A549 (cell line): Measurements from ENCODE around the gene KCNQ1OT1. TPM values are rescaled to one million over a fixed set of nuclear protein-coding genes. Genes with fewer than 3 reads are reported as not detected.
"Not testable (repeated sequence)": the region's sequence is repeated elsewhere in the genome, so short reads cannot be mapped to it uniquely, and the experiment has no call there.

ENCODE experiments used
- ATAC-seq, 2 experiments: fragments of 200-7000 bp in 1 of 2; fragments of >200 bp in 1 of 2; cut with Nextera tagmentation in 1 of 2; cut with Tn5 transposase in 1 of 2; 3 replicates each; pipeline versions ENCODE4 v1.8.0 to v1.9.1; 2018 to 2020; ENCODE audit warnings: mild to moderate bottlenecking in 1 of 2, moderate library complexity in 1 of 2
- CTCF ChIA-PET: fragments of 300-600 bp; sonication (Branson Sonifier 250); formaldehyde crosslinking; extraction: SDS; loops from one replicate; lab custom pipeline; 2021; ENCODE audit warnings: antibody characterized with exemption, inconsistent platforms; lab: Yijun Ruan, JAX
- POLR2A ChIA-PET: fragments of 350-600 bp; formaldehyde crosslinking; extraction: SDS; loops from one replicate; lab custom pipeline; 2021; ENCODE audit warnings: antibody characterized with exemption, inconsistent platforms; lab: Yijun Ruan, JAX
- DNase-seq, 2 experiments: peaks; one replicate each; pipeline versions ENCODE4 v3.0.0 to v3.0.0-alpha.2; 2011 to 2016; ENCODE audit warnings: low read depth in 1 of 2, low spot score in 1 of 2
- FAIRE-seq: peaks from 2 replicates; lab custom pipeline; 2011; peaks lifted over from hg19 to GRCh38; lab: Jason Lieb, UNC
- H3K27ac ChIP-seq, 2 experiments: fragments of >200 bp; sonication (Bioruptor Twin); formaldehyde crosslinking; 3 replicates each; pipeline ENCODE4 v1.5.1; 2016 to 2017
- H3K4me1 ChIP-seq: fragments of >200 bp; sonication (Bioruptor Twin); formaldehyde crosslinking; 3 replicates; pipeline ENCODE4 v1.6.1; 2016
- H3K4me2 ChIP-seq: fragments of >200 bp; sonication (Bioruptor Twin); formaldehyde crosslinking; 3 replicates; pipeline ENCODE4 v1.6.1; 2016
- H3K4me3 ChIP-seq: fragments of >200 bp; sonication (Bioruptor Twin); formaldehyde crosslinking; 3 replicates; pipeline ENCODE4 v1.5.1; 2016
- H3K9me3 ChIP-seq: fragments of >200 bp; sonication (Bioruptor Twin); formaldehyde crosslinking; 3 replicates; pipeline ENCODE4 v1.6.1; 2016
- ATOH8 ChIP-seq: fragments of 250-450 bp; sonication (Bioruptor Pico); IDR thresholded peaks from 2 replicates; pipeline ENCODE4 v1.5.0; 2020; ENCODE audit warnings: low read depth, mild to moderate bottlenecking, moderate library complexity
- CBX8 ChIP-seq: fragments of 200-600 bp; sonication (generic); IDR thresholded peaks from 2 replicates; pipeline ENCODE4 v1.6.1; 2016
- EHF ChIP-seq: fragments of 250-450 bp; sonication (Bioruptor Pico); IDR thresholded peaks from 2 replicates; pipeline ENCODE4 v1.5.0; 2020; ENCODE audit warnings: mild to moderate bottlenecking
- HMGXB4 ChIP-seq: fragments of 250-450 bp; sonication (Bioruptor Pico); IDR thresholded peaks from 2 replicates; pipeline ENCODE4 v1.5.0; 2021; ENCODE audit warnings: mild to moderate bottlenecking, moderate library complexity, borderline replicate concordance
- HOXB13 ChIP-seq: fragments of 250-450 bp; sonication (Bioruptor Pico); IDR thresholded peaks from 2 replicates; pipeline ENCODE4 v1.5.0; 2020; ENCODE audit warnings: low read depth, mild to moderate bottlenecking, moderate library complexity
- HOXB5 ChIP-seq: fragments of 250-450 bp; sonication (Bioruptor Pico); IDR thresholded peaks from 2 replicates; pipeline ENCODE4 v1.5.0; 2020; ENCODE audit warnings: mild to moderate bottlenecking, moderate library complexity
- JUN ChIP-seq, 2 experiments: fragments of >200 bp; sonication (Bioruptor Twin); formaldehyde crosslinking; IDR thresholded peaks; 2 replicates in 1 of 2; 3 replicates in 1 of 2; pipeline ENCODE4 v1.6.1; 2016 to 2017
- MAX ChIP-seq: IDR thresholded peaks from 2 replicates; pipeline ENCODE4 v1.6.1; 2012
- PBX3 ChIP-seq: IDR thresholded peaks from 2 replicates; pipeline ENCODE4 v1.6.1; 2012
- POLR2A ChIP-seq: IDR thresholded peaks from 2 replicates; pipeline ENCODE4 v1.6.1; 2012; ENCODE audit warnings: mild to moderate bottlenecking, low read length
- RARB ChIP-seq: fragments of 250-450 bp; sonication (Bioruptor Pico); IDR thresholded peaks from 2 replicates; pipeline ENCODE4 v1.8.0; 2021; ENCODE audit warnings: mild to moderate bottlenecking, moderate library complexity
- SMC3 ChIP-seq: fragments of >200 bp; sonication (Bioruptor Twin); formaldehyde crosslinking; IDR thresholded peaks from 3 replicates; pipeline ENCODE4 v1.6.1; 2018; ENCODE audit warnings: inconsistent platforms
- SREBF2 ChIP-seq: fragments of 450-650 bp; IDR thresholded peaks from 2 replicates; pipeline ENCODE4 v1.6.1; 2014; ENCODE audit warnings: mild to moderate bottlenecking, moderate library complexity
- ZC3H11A ChIP-seq: fragments of 450-650 bp; IDR thresholded peaks from 2 replicates; pipeline ENCODE4 v1.6.1; 2014; ENCODE audit warnings: antibody characterized with exemption, mild to moderate bottlenecking
- WGBS: methylation state at CpG from one replicate; pipeline ENCODE4 v1.1.6; 2017; ENCODE audit errors: missing lambda C conversion rate; 5-methylcytosine and 5-hydroxymethylcytosine counted together
- polyA plus RNA-seq, 4 experiments: library from polyadenylated mRNA; depleted of rRNA in 3 of 4; stranded (reverse); fragments of >200 nt; fragmentation: RNase III in 1 of 4; extraction: RNeasy Plus Mini Kit Qiagen cat#74134 plus additional on column Dnase treatment in 1 of 4; gene quantifications; 2 replicates in 3 of 4; 3 replicates in 1 of 4; pipeline ENCODE4 v1.2.3, GENCODE V29; 2011 to 2017
- TF ChIP-seq, protein P1 (sequence below): fragments of 200-600 bp; sonication (generic); IDR thresholded peaks from 2 replicates; pipeline ENCODE4 v1.6.1; 2016; ENCODE audit warnings: antibody characterized with exemption, mild to moderate bottlenecking, moderate library complexity

The KCNQ1OT1 gene
- polyA plus RNA-seq, 2 of the 4 experiments (the other 2 are of a cell fraction): 0.03 to 0.13 TPM

DNA sequence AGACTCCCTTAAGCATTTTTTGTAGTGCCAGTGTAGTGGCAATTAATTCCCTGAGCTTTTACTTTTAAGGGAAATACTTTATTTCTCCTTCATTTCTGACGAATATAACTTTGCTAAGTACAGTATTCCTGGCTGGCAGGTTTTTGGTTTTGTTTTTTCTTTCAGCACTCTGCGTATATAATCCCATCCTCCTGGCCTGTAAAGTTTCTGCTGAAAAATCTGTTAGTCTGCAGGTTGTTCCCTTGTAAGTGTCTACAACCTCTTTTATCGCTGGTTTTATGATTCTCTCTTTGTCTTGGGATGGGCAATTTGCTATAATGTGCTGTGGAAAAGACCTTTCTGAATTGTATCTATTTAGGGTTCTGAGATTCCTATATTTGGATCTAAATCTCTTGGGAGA lies 56.0 kb downstream of the KCNQ1OT1 start:
- 55% methylated on average over 3 of the region's 3 CpGs for WGBS
- H3K27ac ChIP-seq: no peak overlapping the region
- H3K9me3 ChIP-seq: peaks cover 88% of the 10 kb centered on the region

DNA sequence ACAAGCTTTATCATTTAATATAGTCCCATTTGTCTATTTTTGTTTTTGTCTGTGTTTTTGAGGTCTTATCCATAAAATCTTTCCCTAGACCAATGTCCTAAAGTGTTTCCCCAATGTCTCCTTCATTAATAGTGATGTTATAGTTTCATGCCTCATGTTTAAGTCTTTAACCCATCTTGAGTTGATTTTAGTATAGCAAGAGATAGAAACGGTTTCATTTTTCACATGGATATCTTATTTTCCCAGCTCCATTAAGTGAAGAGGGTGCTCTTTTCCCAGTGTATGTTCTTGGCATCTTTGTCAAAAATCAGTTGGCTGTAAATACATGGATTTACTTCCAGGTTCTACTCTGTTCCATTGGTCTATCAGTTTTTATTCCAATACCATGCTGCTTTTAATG lies 58.2 kb downstream of the KCNQ1OT1 start:
- H3K27ac ChIP-seq: no peak overlapping the region
- 56% methylated on average over 1 of the region's 1 CpG for WGBS
- CTCF ChIA-PET: no interaction called here
- FAIRE-seq: no peak
- POLR2A ChIA-PET: no interaction called here
- TF ChIP-seq PBX3 (no peak), EHF (CRISPR knock-in tag) (no peak)
- TF ChIP-seq, all 56 proteins: peak for 0
- H3K4me3 ChIP-seq: no peak overlapping the region
- H3K9me3 ChIP-seq: peaks cover 74% of the 10 kb centered on the region
- H3K4me2 ChIP-seq: no peak overlapping the region
- H3K4me1 ChIP-seq: no peaks in the 10 kb centered on the region
- ATAC-seq: no peak
- no peak for DNase-seq

More for the DNA sequence above, 56.0 kb downstream of the KCNQ1OT1 start:
- ChIA-PET POLR2A (no interaction called here), CTCF (interaction anchor here (1.2 to 1.5 kb wide), 2 partner anchors 10 to 61 kb away, joined by 4 read pairs; no protein-coding TSS in a partner anchor)
- Histone ChIP-seq H3K4me3 (no peak overlapping the region), H3K4me1 (no peaks in the 10 kb centered on the region), H3K4me2 (no peak overlapping the region)
- TF ChIP-seq HOXB13 (no peak), SREBF2 (no peak), HOXB5 (CRISPR knock-in tag) (no peak)
- TF ChIP-seq, protein P1, sequence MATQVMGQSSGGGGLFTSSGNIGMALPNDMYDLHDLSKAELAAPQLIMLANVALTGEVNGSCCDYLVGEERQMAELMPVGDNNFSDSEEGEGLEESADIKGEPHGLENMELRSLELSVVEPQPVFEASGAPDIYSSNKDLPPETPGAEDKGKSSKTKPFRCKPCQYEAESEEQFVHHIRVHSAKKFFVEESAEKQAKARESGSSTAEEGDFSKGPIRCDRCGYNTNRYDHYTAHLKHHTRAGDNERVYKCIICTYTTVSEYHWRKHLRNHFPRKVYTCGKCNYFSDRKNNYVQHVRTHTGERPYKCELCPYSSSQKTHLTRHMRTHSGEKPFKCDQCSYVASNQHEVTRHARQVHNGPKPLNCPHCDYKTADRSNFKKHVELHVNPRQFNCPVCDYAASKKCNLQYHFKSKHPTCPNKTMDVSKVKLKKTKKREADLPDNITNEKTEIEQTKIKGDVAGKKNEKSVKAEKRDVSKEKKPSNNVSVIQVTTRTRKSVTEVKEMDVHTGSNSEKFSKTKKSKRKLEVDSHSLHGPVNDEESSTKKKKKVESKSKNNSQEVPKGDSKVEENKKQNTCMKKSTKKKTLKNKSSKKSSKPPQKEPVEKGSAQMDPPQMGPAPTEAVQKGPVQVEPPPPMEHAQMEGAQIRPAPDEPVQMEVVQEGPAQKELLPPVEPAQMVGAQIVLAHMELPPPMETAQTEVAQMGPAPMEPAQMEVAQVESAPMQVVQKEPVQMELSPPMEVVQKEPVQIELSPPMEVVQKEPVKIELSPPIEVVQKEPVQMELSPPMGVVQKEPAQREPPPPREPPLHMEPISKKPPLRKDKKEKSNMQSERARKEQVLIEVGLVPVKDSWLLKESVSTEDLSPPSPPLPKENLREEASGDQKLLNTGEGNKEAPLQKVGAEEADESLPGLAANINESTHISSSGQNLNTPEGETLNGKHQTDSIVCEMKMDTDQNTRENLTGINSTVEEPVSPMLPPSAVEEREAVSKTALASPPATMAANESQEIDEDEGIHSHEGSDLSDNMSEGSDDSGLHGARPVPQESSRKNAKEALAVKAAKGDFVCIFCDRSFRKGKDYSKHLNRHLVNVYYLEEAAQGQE: no peak
- DNase-seq (no peak), ATAC-seq (no peak), FAIRE-seq (no peak)

DNA sequence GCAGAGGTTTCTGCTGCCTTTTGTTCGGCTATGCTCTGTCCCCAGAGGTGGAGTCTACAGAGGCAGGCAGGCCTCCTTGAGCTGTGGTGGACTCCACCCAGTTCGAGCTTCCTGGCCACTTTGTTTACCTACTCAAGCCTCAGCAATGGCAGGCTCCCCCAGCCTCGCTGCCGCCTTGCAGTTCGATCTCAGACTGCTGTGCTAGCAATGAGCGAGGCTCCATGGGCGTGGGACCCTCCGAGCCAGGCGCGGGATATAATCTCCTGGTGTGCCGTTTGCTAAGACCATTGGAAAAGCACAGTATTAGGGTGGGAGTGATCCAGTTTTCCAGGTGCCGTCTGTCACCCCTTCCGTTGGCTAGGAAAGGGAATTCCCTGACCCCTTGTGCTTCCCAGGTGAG lies 60.0 kb downstream of the KCNQ1OT1 start:
- CTCF ChIA-PET: interaction anchor here (0.6 kb wide), 1 partner anchor 254 kb away, joined by 3 read pairs; no protein-coding TSS in a partner anchor
- FAIRE-seq, ATAC-seq, H3K27ac ChIP-seq, POLR2A ChIA-PET, H3K4me2 ChIP-seq, H3K4me1 ChIP-seq, DNase-seq, H3K4me3 ChIP-seq: not testable (repeated sequence)
- WGBS: 82% methylated on average over 12 of the region's 13 CpGs
- H3K9me3 ChIP-seq: peaks cover 55% of the 10 kb centered on the region

- FAIRE-seq: no peak
- ChIA-PET CTCF (no interaction called here), POLR2A (no interaction called here)
- TF ChIP-seq HMGXB4 (no peak), RARB (CRISPR knock-in tag) (no peak), ZC3H11A (no peak), CBX8 (no peak), JUN (IDR thresholded peaks at IDR 0.05) (no peak), HOXB13 (no peak), SMC3 (no peak), POLR2A (no peak), ATOH8 (no peak), MAX (no peak)
- TF ChIP-seq, protein P1: no peak
- no peak overlapping the region for H3K27ac ChIP-seq
- no peak for ATAC-seq
- no peaks in the 10 kb centered on the region for H3K4me1 ChIP-seq
- no peak for DNase-seq
- peaks cover 78% of the 10 kb centered on the region for H3K9me3 ChIP-seq
- no peak overlapping the region for H3K4me3 ChIP-seq
- no peak overlapping the region for H3K4me2 ChIP-seq
- 16% methylated on average over 1 of the region's 1 CpG for WGBS
These were observed 68.6 kb downstream of the KCNQ1OT1 start for GRCh38 chr11:2631161-2631560.
